ENCODE results near the gene PFN1.
A peak's percentile ranks its signal among the peaks of the same experiment; 100 is the strongest.

PFN1 gene

GRCh38 chr17:4898927-4899326, 49.4 kb downstream of the PFN1 start:
- TF ChIP-seq, protein P1, sequence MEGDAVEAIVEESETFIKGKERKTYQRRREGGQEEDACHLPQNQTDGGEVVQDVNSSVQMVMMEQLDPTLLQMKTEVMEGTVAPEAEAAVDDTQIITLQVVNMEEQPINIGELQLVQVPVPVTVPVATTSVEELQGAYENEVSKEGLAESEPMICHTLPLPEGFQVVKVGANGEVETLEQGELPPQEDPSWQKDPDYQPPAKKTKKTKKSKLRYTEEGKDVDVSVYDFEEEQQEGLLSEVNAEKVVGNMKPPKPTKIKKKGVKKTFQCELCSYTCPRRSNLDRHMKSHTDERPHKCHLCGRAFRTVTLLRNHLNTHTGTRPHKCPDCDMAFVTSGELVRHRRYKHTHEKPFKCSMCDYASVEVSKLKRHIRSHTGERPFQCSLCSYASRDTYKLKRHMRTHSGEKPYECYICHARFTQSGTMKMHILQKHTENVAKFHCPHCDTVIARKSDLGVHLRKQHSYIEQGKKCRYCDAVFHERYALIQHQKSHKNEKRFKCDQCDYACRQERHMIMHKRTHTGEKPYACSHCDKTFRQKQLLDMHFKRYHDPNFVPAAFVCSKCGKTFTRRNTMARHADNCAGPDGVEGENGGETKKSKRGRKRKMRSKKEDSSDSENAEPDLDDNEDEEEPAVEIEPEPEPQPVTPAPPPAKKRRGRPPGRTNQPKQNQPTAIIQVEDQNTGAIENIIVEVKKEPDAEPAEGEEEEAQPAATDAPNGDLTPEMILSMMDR (IDR thresholded peaks at IDR 0.05), result no peak
- Histone ChIP-seq H3K27ac (no peak overlapping the region), H3K9me3 (ENCODE audit: control insufficient read depth, low read length) (no peaks in the 10 kb centered on the region), H2AFZ (peak overlapping the region; percentile 70), H3K27me3 (ENCODE audit: control insufficient read depth, insufficient read depth, low read length) (no peaks in the 10 kb centered on the region), H3K9ac (no peak overlapping the region), H3K79me2 (no peaks in the 10 kb centered on the region), H3K4me2 (ENCODE audit: low read length) (peak overlapping the region; percentile 72), H3K4me1 (peaks cover 10% of the 10 kb centered on the region), H3K4me3 (ENCODE audit: low read depth, low read length) (peak overlapping the region; percentile 53), H3K36me3 (ENCODE audit: control insufficient read depth, insufficient read depth, low read length) (no peaks in the 10 kb centered on the region)

DNA sequence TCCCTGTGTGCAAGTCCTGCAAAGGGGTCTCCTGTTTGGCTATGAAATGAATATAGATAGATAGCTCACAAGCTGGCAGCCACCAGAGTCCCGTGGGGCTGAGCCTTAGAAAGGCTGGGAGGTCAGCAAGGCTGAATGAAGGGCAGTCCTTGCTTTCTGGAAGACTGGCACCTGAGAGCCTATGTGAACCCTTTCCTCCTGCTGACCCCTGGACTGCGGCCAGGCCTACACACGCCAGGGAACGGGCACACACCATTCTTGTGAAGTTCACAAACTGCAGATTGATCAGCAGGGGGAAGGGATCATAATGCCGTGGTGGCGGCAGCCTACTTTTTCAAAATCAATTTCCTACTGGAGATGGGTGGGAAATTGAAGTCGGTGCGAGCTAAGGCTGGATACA, 50.0 kb downstream of the PFN1 start:
- Histone ChIP-seq H3K9me3 (ENCODE audit: control insufficient read depth, low read length) (no peaks in the 10 kb centered on the region), H3K4me3 (ENCODE audit: low read depth, low read length) (no peak overlapping the region), H3K4me2 (ENCODE audit: low read length) (no peak overlapping the region), H2AFZ (no peak overlapping the region), H3K27ac (no peak overlapping the region), H3K4me1 (peaks cover 8% of the 10 kb centered on the region), H3K36me3 (ENCODE audit: control insufficient read depth, insufficient read depth, low read length) (no peaks in the 10 kb centered on the region), H3K79me2 (no peaks in the 10 kb centered on the region), H3K9ac (no peak overlapping the region), H3K27me3 (ENCODE audit: control insufficient read depth, insufficient read depth, low read length) (no peaks in the 10 kb centered on the region)
- TF ChIP-seq, protein P1 (IDR thresholded peaks at IDR 0.05), result no peak

DNA sequence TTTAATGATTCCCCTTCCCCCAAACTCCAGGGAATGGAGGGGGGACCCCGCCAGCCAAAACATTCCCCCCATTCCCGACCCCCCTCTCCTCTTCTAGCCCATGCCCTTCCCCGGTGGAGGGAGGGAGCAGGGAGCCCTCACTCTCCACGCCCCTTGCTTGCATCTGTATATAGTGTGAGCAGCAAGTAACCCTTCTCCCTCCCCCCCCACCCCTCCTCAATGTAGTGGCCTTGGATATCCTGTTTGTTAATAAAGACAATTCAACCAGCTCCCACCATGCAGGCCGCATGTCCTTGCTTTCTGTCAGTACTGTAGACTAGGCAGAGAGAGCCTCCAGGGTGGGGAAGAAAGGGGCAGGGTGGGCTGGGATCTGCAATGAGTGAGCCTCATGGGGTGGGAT, 50.5 kb downstream of the PFN1 start:
- H2AFZ ChIP-seq, result no peak overlapping the region
- TF ChIP-seq, protein P1 (IDR thresholded peaks at IDR 0.05), result no peak
- no peak overlapping the region for H3K27ac ChIP-seq
- no peak overlapping the region for H3K4me2 ChIP-seq (ENCODE audit: low read length)
- H3K9ac ChIP-seq, result no peak overlapping the region
- no peaks in the 10 kb centered on the region for H3K79me2 ChIP-seq
- H3K9me3 ChIP-seq (ENCODE audit: control insufficient read depth, low read length), result no peaks in the 10 kb centered on the region
- peaks cover 2% of the 10 kb centered on the region for H3K4me1 ChIP-seq
- H3K4me3 ChIP-seq (ENCODE audit: low read depth, low read length), result no peak overlapping the region
- H3K27me3 ChIP-seq (ENCODE audit: control insufficient read depth, insufficient read depth, low read length), result no peaks in the 10 kb centered on the region
- no peaks in the 10 kb centered on the region for H3K36me3 ChIP-seq (ENCODE audit: control insufficient read depth, insufficient read depth, low read length)

DNA sequence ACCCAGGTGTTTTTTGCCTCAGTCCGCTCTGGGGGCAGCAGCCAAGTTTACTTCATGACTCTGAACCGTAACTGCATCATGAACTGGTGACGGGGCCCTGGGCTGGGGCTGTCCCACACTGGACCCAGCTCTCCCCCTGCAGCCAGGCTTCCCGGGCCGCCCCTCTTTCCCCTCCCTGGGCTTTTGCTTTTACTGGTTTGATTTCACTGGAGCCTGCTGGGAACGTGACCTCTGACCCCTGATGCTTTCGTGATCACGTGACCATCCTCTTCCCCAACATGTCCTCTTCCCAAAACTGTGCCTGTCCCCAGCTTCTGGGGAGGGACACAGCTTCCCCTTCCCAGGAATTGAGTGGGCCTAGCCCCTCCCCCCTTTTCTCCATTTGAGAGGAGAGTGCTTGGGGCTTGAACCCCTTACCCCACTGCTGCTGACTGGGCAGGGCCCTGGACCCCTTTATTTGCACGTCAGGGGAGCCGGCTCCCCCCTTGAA, 51.1 kb downstream of the PFN1 start:
- H3K27me3 ChIP-seq (ENCODE audit: control insufficient read depth, insufficient read depth, low read length), result no peaks in the 10 kb centered on the region
- no peak overlapping the region for H2AFZ ChIP-seq
- H3K36me3 ChIP-seq (ENCODE audit: control insufficient read depth, insufficient read depth, low read length), result no peaks in the 10 kb centered on the region
- no peak overlapping the region for H3K27ac ChIP-seq
- no peak overlapping the region for H3K9ac ChIP-seq
- no peak overlapping the region for H3K4me2 ChIP-seq (ENCODE audit: low read length)
- H3K4me1 ChIP-seq, result no peaks in the 10 kb centered on the region
- TF ChIP-seq, protein P1 (IDR thresholded peaks at IDR 0.05), result no peak
- H3K79me2 ChIP-seq, result no peaks in the 10 kb centered on the region
- no peak overlapping the region for H3K4me3 ChIP-seq (ENCODE audit: low read depth, low read length)
- H3K9me3 ChIP-seq (ENCODE audit: control insufficient read depth, low read length), result no peaks in the 10 kb centered on the region
